Measurements from ENCODE around the gene PCCA. TPM values are rescaled to one million over a fixed set of nuclear protein-coding genes. Genes with fewer than 3 reads are reported as not detected.
A peak's percentile ranks its signal among the peaks of the same experiment; 100 is the strongest.

PCCA gene
- total and polyA plus RNA-seq, 2 of the 13 experiments (the other 11 are each of a cell fraction or from before 2014, with no cell fraction given): 15.0 to 32.2 TPM

DNA sequence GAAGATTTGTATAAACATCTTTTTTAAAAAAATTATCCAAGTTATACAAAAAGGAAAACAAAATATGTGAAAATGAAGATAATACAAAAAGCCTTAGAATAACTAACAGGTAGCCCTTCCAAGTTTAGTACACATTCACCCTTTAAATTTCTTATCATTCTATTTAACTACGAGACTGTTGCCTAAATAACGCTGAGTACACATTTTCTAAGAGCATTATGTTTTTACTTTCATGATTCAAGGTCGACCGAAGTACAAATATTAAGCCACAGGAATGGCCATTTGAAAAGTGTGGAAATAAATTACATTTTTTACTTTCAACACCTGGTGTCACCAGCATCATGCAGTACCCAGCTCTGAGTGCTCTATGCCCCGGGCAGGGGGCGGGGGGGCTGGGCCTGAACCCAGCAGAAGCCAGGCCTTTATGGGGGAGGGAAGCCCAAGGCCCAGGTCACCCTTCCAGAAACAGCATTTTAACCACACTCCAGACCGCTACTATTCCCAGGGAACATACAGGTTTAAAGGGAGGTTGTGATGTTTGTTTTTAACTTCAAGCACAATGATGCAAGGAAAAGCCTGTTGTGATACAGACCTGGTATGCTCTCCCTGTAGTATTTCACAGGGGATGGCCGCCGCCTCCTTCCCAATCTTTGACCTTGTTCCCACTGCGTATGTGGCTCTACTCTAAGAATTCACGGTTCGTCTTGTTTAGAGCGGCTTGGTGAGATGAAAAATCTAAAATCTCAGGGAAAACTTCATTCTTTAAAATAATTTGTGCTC, 475.7 kb downstream of the PCCA start (continued):
- TF ChIP-seq, protein P1, sequence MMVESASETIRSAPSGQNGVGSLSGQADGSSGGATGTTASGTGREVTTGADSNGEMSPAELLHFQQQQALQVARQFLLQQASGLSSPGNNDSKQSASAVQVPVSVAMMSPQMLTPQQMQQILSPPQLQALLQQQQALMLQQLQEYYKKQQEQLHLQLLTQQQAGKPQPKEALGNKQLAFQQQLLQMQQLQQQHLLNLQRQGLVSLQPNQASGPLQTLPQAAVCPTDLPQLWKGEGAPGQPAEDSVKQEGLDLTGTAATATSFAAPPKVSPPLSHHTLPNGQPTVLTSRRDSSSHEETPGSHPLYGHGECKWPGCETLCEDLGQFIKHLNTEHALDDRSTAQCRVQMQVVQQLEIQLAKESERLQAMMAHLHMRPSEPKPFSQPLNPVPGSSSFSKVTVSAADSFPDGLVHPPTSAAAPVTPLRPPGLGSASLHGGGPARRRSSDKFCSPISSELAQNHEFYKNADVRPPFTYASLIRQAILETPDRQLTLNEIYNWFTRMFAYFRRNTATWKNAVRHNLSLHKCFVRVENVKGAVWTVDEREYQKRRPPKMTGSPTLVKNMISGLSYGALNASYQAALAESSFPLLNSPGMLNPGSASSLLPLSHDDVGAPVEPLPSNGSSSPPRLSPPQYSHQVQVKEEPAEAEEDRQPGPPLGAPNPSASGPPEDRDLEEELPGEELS (CRISPR knock-in tag; IDR thresholded peaks at IDR 0.05): no peak
- TF ChIP-seq, protein P2, sequence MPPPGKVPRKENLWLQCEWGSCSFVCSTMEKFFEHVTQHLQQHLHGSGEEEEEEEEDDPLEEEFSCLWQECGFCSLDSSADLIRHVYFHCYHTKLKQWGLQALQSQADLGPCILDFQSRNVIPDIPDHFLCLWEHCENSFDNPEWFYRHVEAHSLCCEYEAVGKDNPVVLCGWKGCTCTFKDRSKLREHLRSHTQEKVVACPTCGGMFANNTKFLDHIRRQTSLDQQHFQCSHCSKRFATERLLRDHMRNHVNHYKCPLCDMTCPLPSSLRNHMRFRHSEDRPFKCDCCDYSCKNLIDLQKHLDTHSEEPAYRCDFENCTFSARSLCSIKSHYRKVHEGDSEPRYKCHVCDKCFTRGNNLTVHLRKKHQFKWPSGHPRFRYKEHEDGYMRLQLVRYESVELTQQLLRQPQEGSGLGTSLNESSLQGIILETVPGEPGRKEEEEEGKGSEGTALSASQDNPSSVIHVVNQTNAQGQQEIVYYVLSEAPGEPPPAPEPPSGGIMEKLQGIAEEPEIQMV (CRISPR knock-in tag; IDR thresholded peaks at IDR 0.05; ENCODE audit: low read depth): no peak
- TF ChIP-seq XRCC5 (optimal IDR thresholded peaks at IDR 0.05; ENCODE audit: low read length): no peak
- no peak for TF ChIP-seq NFKB2 (CRISPR knock-in tag; IDR thresholded peaks at IDR 0.05; ENCODE audit: borderline replicate concordance)
- TF ChIP-seq, protein P3, sequence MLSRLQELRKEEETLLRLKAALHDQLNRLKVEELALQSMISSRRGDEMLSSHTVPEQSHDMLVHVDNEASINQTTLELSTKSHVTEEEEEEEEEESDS (CRISPR knock-in tag; IDR thresholded peaks at IDR 0.05; ENCODE audit: borderline replicate concordance): no peak
- TF ChIP-seq HDAC1 (CRISPR knock-in tag; IDR thresholded peaks at IDR 0.05): peak; percentile 27; the same call in 1 of the 2 replicates
- TF ChIP-seq PHF21A (CRISPR knock-in tag; IDR thresholded peaks at IDR 0.05): no peak
- no peak for TF ChIP-seq HHEX (CRISPR knock-in tag; IDR thresholded peaks at IDR 0.05)
- no peak for TF ChIP-seq FIP1L1 (IDR thresholded peaks at IDR 0.05; ENCODE audit: borderline replicate concordance, insufficient read depth, low read depth, low read length)
- TF ChIP-seq PCBP1 (IDR thresholded peaks at IDR 0.05; ENCODE audit: borderline replicate concordance, low read depth, low read length): no peak
- TF ChIP-seq ZNF629 (CRISPR knock-in tag; conservative IDR thresholded peaks at IDR 0.05): no peak
- no peak for TF ChIP-seq KAT8 (CRISPR knock-in tag; IDR thresholded peaks at IDR 0.05)
- TF ChIP-seq ATAD3A (CRISPR knock-in tag; IDR thresholded peaks at IDR 0.05): no peak
- TF ChIP-seq SALL1 (CRISPR knock-in tag; IDR thresholded peaks at IDR 0.05): peak; percentile 84
- TF ChIP-seq, protein P4, sequence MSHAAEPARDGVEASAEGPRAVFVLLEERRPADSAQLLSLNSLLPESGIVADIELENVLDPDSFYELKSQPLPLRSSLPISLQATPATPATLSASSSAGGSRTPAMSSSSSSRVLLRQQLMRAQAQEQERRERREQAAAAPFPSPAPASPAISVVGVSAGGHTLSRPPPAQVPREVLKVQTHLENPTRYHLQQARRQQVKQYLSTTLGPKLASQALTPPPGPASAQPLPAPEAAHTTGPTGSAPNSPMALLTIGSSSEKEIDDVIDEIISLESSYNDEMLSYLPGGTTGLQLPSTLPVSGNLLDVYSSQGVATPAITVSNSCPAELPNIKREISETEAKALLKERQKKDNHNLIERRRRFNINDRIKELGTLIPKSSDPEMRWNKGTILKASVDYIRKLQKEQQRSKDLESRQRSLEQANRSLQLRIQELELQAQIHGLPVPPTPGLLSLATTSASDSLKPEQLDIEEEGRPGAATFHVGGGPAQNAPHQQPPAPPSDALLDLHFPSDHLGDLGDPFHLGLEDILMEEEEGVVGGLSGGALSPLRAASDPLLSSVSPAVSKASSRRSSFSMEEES (CRISPR knock-in tag; IDR thresholded peaks at IDR 0.05): no peak
- no peak for TF ChIP-seq IRF2 (CRISPR knock-in tag; IDR thresholded peaks at IDR 0.05)
- TF ChIP-seq, protein P5, sequence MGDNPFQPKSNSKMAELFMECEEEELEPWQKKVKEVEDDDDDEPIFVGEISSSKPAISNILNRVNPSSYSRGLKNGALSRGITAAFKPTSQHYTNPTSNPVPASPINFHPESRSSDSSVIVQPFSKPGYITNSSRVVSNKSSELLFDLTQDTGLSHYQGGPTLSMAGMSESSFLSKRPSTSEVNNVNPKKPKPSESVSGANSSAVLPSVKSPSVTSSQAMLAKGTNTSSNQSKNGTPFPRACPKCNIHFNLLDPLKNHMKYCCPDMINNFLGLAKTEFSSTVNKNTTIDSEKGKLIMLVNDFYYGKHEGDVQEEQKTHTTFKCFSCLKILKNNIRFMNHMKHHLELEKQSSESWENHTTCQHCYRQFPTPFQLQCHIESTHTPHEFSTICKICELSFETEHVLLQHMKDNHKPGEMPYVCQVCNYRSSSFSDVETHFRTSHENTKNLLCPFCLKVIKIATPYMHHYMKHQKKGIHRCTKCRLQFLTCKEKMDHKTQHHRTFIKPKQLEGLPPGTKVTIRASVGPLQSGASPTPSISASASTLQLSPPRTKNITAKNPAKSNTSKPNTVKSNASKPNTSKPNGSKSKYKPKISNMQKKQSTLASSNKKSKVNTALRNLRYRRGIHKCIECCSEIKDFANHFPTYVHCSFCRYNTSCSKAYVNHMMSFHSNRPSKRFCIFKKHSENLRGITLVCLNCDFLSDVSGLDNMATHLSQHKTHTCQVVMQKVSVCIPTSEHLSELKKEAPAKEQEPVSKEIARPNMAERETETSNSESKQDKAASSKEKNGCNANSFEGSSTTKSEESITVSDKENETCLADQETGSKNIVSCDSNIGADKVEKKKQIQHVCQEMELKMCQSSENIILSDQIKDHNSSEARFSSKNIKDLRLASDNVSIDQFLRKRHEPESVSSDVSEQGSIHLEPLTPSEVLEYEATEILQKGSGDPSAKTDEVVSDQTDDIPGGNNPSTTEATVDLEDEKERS (CRISPR knock-in tag; IDR thresholded peaks at IDR 0.05): no peak
- TF ChIP-seq CCDC6 (CRISPR knock-in tag; IDR thresholded peaks at IDR 0.05): no peak
